Measurements from ENCODE around the gene CTNNAL1.

CTNNAL1 gene

GRCh38 chr9:109026306-109026705 is 13.0 kb upstream of the CTNNAL1 start:
- DNase-seq: no peak

GRCh38 chr9:109022873-109023272 is 9.6 kb upstream of the CTNNAL1 start:
- DNase-seq: no peak

GRCh38 chr9:109020581-109021511 is 7.5 kb upstream of the CTNNAL1 start:
- peak; percentile 37 to 46 for DNase-seq

- DNase-seq: no peak
Measured at GRCh38 chr9:109020113-109020512, 6.8 kb upstream of the CTNNAL1 start.

GRCh38 chr9:109019420-109019819 is 6.1 kb upstream of the CTNNAL1 start:
- no peak for DNase-seq

GRCh38 chr9:109017493-109017892 is 4.2 kb upstream of the CTNNAL1 start:
- no peak for DNase-seq

GRCh38 chr9:109017061-109017460 is 3.8 kb upstream of the CTNNAL1 start:
- no peak for DNase-seq

GRCh38 chr9:109016132-109016531 is 2.8 kb upstream of the CTNNAL1 start:
- no peak for DNase-seq

GRCh38 chr9:109014608-109015280 is 1.4 kb upstream of the CTNNAL1 start:
- DNase-seq: no peak

GRCh38 chr9:109013679-109014607 is 644 bp upstream of the CTNNAL1 start:
- no peak for DNase-seq

GRCh38 chr9:109012009-109012875 is 1.1 kb downstream of the CTNNAL1 start:
- DNase-seq: peak; percentile 19 to 33

- no peak for DNase-seq
Measured at GRCh38 chr9:109011231-109011671, 2.0 kb downstream of the CTNNAL1 start.

- peak in 1 of 2 experiments; percentile 10 for DNase-seq
Measured at GRCh38 chr9:109010746-109011145, 2.6 kb downstream of the CTNNAL1 start.

- no peak for DNase-seq
Measured at GRCh38 chr9:109005678-109006077, 7.6 kb downstream of the CTNNAL1 start.

- DNase-seq: no peak
Measured at GRCh38 chr9:109003116-109003515, 10.2 kb downstream of the CTNNAL1 start.

GRCh38 chr9:109002141-109002540 is 11.2 kb downstream of the CTNNAL1 start:
- no peak for DNase-seq

- no peak for DNase-seq
Measured at GRCh38 chr9:109001275-109001676, 12.0 kb downstream of the CTNNAL1 start.

- no peak for DNase-seq
Measured at GRCh38 chr9:108997112-108997511, 16.2 kb downstream of the CTNNAL1 start.

- peak; percentile 55 to 71 for DNase-seq
Measured at GRCh38 chr9:108996643-108997042, 16.7 kb downstream of the CTNNAL1 start.

- DNase-seq: peak; percentile 58 to 65
Measured at GRCh38 chr9:108994695-108995094, 18.6 kb downstream of the CTNNAL1 start.

GRCh38 chr9:108991479-108991878 is 21.8 kb downstream of the CTNNAL1 start:
- DNase-seq: no peak

GRCh38 chr9:108983885-108984284 is 29.4 kb downstream of the CTNNAL1 start:
- no peak for DNase-seq
